ENCODE data around the gene PATJ.

Gene PATJ

GRCh38 chr1:62057641-62058290, 315.5 kb downstream of the PATJ start:
- Histone ChIP-seq H3K27me3 (ENCODE audit: insufficient read depth, poor library complexity, severe bottlenecking) (no peaks in the 10 kb centered on the region), H3K4me3 (replicated peaks; ENCODE audit: insufficient read depth, low read length) (no peak overlapping the region), H3K27ac (replicated peaks) (no peak overlapping the region)
- TF ChIP-seq GABPA (IDR thresholded peaks at IDR 0.05; ENCODE audit: low read depth), result no peak
- TF ChIP-seq POLR2AphosphoS5 (IDR thresholded peaks at IDR 0.05; ENCODE audit: low read depth), result no peak
- no peak for TF ChIP-seq REST (IDR thresholded peaks at IDR 0.05; ENCODE audit: insufficient replicate concordance, low read depth)
- TF ChIP-seq CTCF (IDR thresholded peaks at IDR 0.05; ENCODE audit: insufficient read depth, low read length), result no peak
- TF ChIP-seq SPI1 (IDR thresholded peaks at IDR 0.05; ENCODE audit: borderline replicate concordance, low read depth), result no peak
- no peak for DNase-seq (ENCODE audit: low read depth in 1 of 2, low spot score in 1 of 2)

- Histone ChIP-seq H3K27ac (replicated peaks) (no peak overlapping the region), H3K27me3 (ENCODE audit: insufficient read depth, poor library complexity, severe bottlenecking) (no peaks in the 10 kb centered on the region), H3K4me3 (replicated peaks; ENCODE audit: insufficient read depth, low read length) (no peak overlapping the region)
- no peak for DNase-seq (ENCODE audit: low read depth in 1 of 2, low spot score in 1 of 2)
- TF ChIP-seq GABPA (IDR thresholded peaks at IDR 0.05; ENCODE audit: low read depth) (no peak), POLR2AphosphoS5 (IDR thresholded peaks at IDR 0.05; ENCODE audit: low read depth) (no peak), SPI1 (IDR thresholded peaks at IDR 0.05; ENCODE audit: borderline replicate concordance, low read depth) (no peak), REST (IDR thresholded peaks at IDR 0.05; ENCODE audit: insufficient replicate concordance, low read depth) (no peak), CTCF (IDR thresholded peaks at IDR 0.05; ENCODE audit: insufficient read depth, low read length) (no peak)
Measured at GRCh38 chr1:62058956-62059355, 316.7 kb downstream of the PATJ start.

- no peak overlapping the region for H3K4me3 ChIP-seq (replicated peaks; ENCODE audit: insufficient read depth, low read length)
- no peak overlapping the region for H3K27ac ChIP-seq (replicated peaks)
- no peak for DNase-seq (ENCODE audit: low read depth in 1 of 2, low spot score in 1 of 2)
- TF ChIP-seq POLR2AphosphoS5 (IDR thresholded peaks at IDR 0.05; ENCODE audit: low read depth), result no peak
- TF ChIP-seq SPI1 (IDR thresholded peaks at IDR 0.05; ENCODE audit: borderline replicate concordance, low read depth), result no peak
- no peak for TF ChIP-seq GABPA (IDR thresholded peaks at IDR 0.05; ENCODE audit: low read depth)
- no peak for TF ChIP-seq REST (IDR thresholded peaks at IDR 0.05; ENCODE audit: insufficient replicate concordance, low read depth)
- no peak for TF ChIP-seq CTCF (IDR thresholded peaks at IDR 0.05; ENCODE audit: insufficient read depth, low read length)
- no peaks in the 10 kb centered on the region for H3K27me3 ChIP-seq (ENCODE audit: insufficient read depth, poor library complexity, severe bottlenecking)
Measured at GRCh38 chr1:62062087-62062486, 319.8 kb downstream of the PATJ start.

Measured in HL-60 (cell line).